ENCODE data around the gene MRTFA. TPM values are rescaled to one million over a fixed set of nuclear protein-coding genes. Genes with fewer than 3 reads are reported as not detected.

The MRTFA gene
- total RNA-seq, 1 donor from 2014 or later = 68.4 TPM

DNA sequence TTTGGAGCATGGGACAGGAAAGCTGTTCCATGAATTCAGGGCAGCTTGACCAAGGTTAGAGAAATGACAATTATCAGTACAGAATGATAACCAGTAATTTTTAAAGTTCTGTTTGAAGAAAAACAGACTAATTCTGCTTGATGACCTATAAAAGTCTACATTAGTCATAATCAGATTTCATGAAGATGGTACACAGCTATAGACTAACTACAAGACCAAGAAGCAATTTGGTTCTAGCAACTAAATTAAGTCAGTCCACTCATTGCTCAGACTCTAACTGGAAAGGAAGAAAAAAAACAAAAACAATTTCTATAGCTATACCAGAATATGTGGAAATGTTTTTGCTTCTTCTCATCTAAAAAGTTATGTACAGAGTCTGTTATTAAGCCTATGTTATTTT lies 24.9 kb downstream of the MRTFA start:
- TF ChIP-seq, protein P1, sequence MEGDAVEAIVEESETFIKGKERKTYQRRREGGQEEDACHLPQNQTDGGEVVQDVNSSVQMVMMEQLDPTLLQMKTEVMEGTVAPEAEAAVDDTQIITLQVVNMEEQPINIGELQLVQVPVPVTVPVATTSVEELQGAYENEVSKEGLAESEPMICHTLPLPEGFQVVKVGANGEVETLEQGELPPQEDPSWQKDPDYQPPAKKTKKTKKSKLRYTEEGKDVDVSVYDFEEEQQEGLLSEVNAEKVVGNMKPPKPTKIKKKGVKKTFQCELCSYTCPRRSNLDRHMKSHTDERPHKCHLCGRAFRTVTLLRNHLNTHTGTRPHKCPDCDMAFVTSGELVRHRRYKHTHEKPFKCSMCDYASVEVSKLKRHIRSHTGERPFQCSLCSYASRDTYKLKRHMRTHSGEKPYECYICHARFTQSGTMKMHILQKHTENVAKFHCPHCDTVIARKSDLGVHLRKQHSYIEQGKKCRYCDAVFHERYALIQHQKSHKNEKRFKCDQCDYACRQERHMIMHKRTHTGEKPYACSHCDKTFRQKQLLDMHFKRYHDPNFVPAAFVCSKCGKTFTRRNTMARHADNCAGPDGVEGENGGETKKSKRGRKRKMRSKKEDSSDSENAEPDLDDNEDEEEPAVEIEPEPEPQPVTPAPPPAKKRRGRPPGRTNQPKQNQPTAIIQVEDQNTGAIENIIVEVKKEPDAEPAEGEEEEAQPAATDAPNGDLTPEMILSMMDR (IDR thresholded peaks at IDR 0.05; ENCODE audit: unreplicated experiment) = no peak
- Mint-ChIP-seq H3K4me1 (ENCODE audit: unreplicated experiment) (peaks cover 10% of the 10 kb centered on the region), H3K9me3 (ENCODE audit: unreplicated experiment) (no peaks in the 10 kb centered on the region), H3K36me3 (ENCODE audit: low read depth, unreplicated experiment) (peaks cover 5% of the 10 kb centered on the region), H3K27ac (ENCODE audit: unreplicated experiment) (no peak overlapping the region), H3K4me3 (ENCODE audit: unreplicated experiment) (no peak overlapping the region), H3K27me3 (ENCODE audit: unreplicated experiment) (no peaks in the 10 kb centered on the region)
- DNase-seq (ENCODE audit: low spot score) = no peak

DNA sequence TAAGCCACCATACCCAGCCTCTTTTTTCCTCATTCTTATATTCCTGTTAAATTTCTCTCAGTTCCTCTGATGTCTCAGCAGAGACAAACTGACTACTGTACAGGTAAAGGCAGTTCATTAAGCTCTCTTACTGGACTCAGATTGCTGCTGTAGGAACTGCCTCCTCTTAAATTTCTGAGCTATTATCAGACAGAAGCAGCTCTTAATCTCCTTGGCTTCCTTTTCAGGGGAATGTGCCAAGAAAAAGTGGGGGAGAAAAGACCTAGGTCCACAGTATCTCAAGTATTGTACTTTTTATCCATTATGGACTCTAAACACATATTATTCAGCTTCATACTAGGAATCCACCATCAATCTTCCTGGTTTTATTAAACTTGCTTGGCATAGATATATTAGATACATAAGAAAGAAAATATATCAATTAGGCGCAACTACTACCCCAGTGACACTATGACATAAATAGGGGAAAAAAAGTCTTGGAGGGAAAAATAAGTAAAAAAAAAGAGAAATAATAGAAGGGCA lies 26.1 kb downstream of the MRTFA start:
- Mint-ChIP-seq H3K4me3 (ENCODE audit: unreplicated experiment) (no peak overlapping the region), H3K4me1 (ENCODE audit: unreplicated experiment) (peaks cover 18% of the 10 kb centered on the region), H3K27ac (ENCODE audit: unreplicated experiment) (no peak overlapping the region), H3K9me3 (ENCODE audit: unreplicated experiment) (no peaks in the 10 kb centered on the region), H3K27me3 (ENCODE audit: unreplicated experiment) (no peaks in the 10 kb centered on the region), H3K36me3 (ENCODE audit: low read depth, unreplicated experiment) (no peaks in the 10 kb centered on the region)
- TF ChIP-seq, protein P1 (IDR thresholded peaks at IDR 0.05; ENCODE audit: unreplicated experiment) = no peak
- DNase-seq (ENCODE audit: low spot score) = no peak

DNA sequence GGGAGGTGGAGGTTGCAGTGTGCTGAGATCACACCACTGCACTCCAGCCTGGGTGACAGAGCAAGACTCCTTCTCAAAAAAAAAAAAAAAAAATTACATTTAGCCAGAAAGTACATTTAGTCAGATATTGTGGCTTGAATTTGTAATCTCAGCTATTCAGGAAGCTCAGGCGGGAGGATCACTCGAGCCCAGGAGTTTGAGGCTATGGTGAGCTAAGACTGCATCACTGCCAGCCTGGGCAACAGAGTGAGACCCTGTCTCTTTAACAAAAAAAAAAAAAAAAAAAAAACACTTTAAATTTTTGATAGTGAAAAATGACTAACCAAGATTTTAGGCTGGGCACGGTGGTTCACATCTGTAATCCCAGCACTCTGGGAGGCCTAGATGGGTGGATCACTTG lies 27.3 kb downstream of the MRTFA start:
- H3K27me3 Mint-ChIP-seq (ENCODE audit: unreplicated experiment) = no peaks in the 10 kb centered on the region
- H3K27ac Mint-ChIP-seq (ENCODE audit: unreplicated experiment) = no peak overlapping the region
- TF ChIP-seq, protein P1 (IDR thresholded peaks at IDR 0.05; ENCODE audit: unreplicated experiment) = no peak
- peaks cover 18% of the 10 kb centered on the region for H3K4me1 Mint-ChIP-seq (ENCODE audit: unreplicated experiment)
- H3K36me3 Mint-ChIP-seq (ENCODE audit: low read depth, unreplicated experiment) = no peaks in the 10 kb centered on the region
- no peaks in the 10 kb centered on the region for H3K9me3 Mint-ChIP-seq (ENCODE audit: unreplicated experiment)
- H3K4me3 Mint-ChIP-seq (ENCODE audit: unreplicated experiment) = no peak overlapping the region
- no peak for DNase-seq (ENCODE audit: low spot score)

DNA sequence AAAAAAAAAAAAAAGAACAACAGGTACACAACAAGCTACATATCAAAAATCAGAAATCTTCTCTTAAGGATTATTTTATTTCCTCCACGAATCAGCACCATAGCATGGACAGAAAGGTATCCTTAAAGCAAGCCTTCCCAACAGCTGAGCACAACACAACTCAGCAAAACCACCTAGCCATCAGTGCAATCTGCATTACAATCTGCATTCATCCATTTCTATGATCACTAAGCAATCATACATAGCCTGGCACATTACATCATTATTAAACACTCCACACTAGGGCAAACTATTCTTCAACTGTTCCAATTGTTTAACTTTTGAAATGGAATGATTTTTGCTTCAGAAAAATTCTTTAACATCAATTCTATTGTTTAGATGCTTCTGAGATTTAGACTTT lies 29.0 kb downstream of the MRTFA start:
- Mint-ChIP-seq H3K9me3 (ENCODE audit: unreplicated experiment) (no peaks in the 10 kb centered on the region), H3K27me3 (ENCODE audit: unreplicated experiment) (no peaks in the 10 kb centered on the region), H3K4me3 (ENCODE audit: unreplicated experiment) (no peak overlapping the region), H3K4me1 (ENCODE audit: unreplicated experiment) (peaks cover 18% of the 10 kb centered on the region), H3K27ac (ENCODE audit: unreplicated experiment) (peak overlapping the region; percentile 48), H3K36me3 (ENCODE audit: low read depth, unreplicated experiment) (no peaks in the 10 kb centered on the region)
- no peak for DNase-seq (ENCODE audit: low spot score)
- TF ChIP-seq, protein P1 (IDR thresholded peaks at IDR 0.05; ENCODE audit: unreplicated experiment) = no peak

DNA sequence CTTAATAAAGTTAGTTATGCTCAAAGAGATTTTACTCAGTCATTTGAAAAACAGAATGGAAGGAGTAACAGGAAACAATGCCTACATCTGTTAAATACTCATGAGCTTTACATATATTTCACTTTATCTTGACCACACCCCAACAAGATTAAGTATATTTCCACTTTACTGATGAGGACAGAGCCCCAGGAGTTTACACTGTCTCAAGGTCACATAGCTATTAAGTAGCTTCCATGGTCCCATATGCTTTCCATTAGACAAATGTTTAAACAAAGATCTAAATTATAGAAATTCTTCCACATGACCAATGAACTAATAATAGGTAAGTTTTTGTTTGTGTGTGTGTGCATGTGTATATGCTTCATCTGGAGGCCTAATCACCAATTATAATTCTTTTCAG lies 30.2 kb downstream of the MRTFA start:
- Mint-ChIP-seq H3K4me1 (ENCODE audit: unreplicated experiment) (peaks cover 18% of the 10 kb centered on the region), H3K9me3 (ENCODE audit: unreplicated experiment) (no peaks in the 10 kb centered on the region), H3K4me3 (ENCODE audit: unreplicated experiment) (no peak overlapping the region), H3K27me3 (ENCODE audit: unreplicated experiment) (no peaks in the 10 kb centered on the region), H3K36me3 (ENCODE audit: low read depth, unreplicated experiment) (no peaks in the 10 kb centered on the region), H3K27ac (ENCODE audit: unreplicated experiment) (no peak overlapping the region)
- no peak for DNase-seq (ENCODE audit: low spot score)
- TF ChIP-seq, protein P1 (IDR thresholded peaks at IDR 0.05; ENCODE audit: unreplicated experiment) = no peak
